ENCODE results near the gene TAS1R1.
A peak's percentile ranks its signal among the peaks of the same experiment; 100 is the strongest.
"Not testable (repeated sequence)": the region's sequence is repeated elsewhere in the genome, so short reads cannot be mapped to it uniquely, and the experiment has no call there.

The TAS1R1 gene

GRCh38 chr1:6531996-6532395 lies 23.1 kb upstream of the TAS1R1 start:
- Histone ChIP-seq H3K4me3 (ENCODE audit: low read length) (no peak overlapping the region), H3K36me3 (ENCODE audit: insufficient read depth, low read length) (peaks cover 68% of the 10 kb centered on the region), H3K4me1 (ENCODE audit: insufficient read depth, low read length) (no peaks in the 10 kb centered on the region), H3K9me3 (ENCODE audit: low read length) (no peaks in the 10 kb centered on the region), H2AFZ (ENCODE audit: low read depth, low read length) (no peak overlapping the region), H3K27me3 (ENCODE audit: insufficient read depth, low read length) (no peaks in the 10 kb centered on the region)

- Histone ChIP-seq H3K4me3 (ENCODE audit: low read length) (no peak overlapping the region), H3K9me3 (ENCODE audit: low read length) (no peaks in the 10 kb centered on the region), H2AFZ (ENCODE audit: low read depth, low read length) (no peak overlapping the region), H3K4me1 (ENCODE audit: insufficient read depth, low read length) (no peaks in the 10 kb centered on the region), H3K27me3 (ENCODE audit: insufficient read depth, low read length) (no peaks in the 10 kb centered on the region), H3K36me3 (ENCODE audit: insufficient read depth, low read length) (peaks cover 65% of the 10 kb centered on the region)
Measured at GRCh38 chr1:6534248-6534822, 20.8 kb upstream of the TAS1R1 start.

- Histone ChIP-seq H3K9me3 (ENCODE audit: low read length) (no peaks in the 10 kb centered on the region), H3K27me3 (ENCODE audit: insufficient read depth, low read length) (no peaks in the 10 kb centered on the region), H3K4me3 (ENCODE audit: low read length) (no peak overlapping the region), H2AFZ (ENCODE audit: low read depth, low read length) (no peak overlapping the region), H3K36me3 (ENCODE audit: insufficient read depth, low read length) (peaks cover 65% of the 10 kb centered on the region), H3K4me1 (ENCODE audit: insufficient read depth, low read length) (no peaks in the 10 kb centered on the region)
Measured at GRCh38 chr1:6535214-6535613, 19.9 kb upstream of the TAS1R1 start.

- no peak overlapping the region for H2AFZ ChIP-seq (ENCODE audit: low read depth, low read length)
- no peaks in the 10 kb centered on the region for H3K9me3 ChIP-seq (ENCODE audit: low read length)
- H3K4me1 ChIP-seq (ENCODE audit: insufficient read depth, low read length), result no peaks in the 10 kb centered on the region
- no peaks in the 10 kb centered on the region for H3K27me3 ChIP-seq (ENCODE audit: insufficient read depth, low read length)
- peaks cover 64% of the 10 kb centered on the region for H3K36me3 ChIP-seq (ENCODE audit: insufficient read depth, low read length)
- H3K4me3 ChIP-seq (ENCODE audit: low read length), result no peak overlapping the region
Measured at GRCh38 chr1:6536291-6536690, 18.8 kb upstream of the TAS1R1 start.

GRCh38 chr1:6538956-6539355 lies 16.2 kb upstream of the TAS1R1 start:
- H3K9me3 ChIP-seq (ENCODE audit: low read length), result no peaks in the 10 kb centered on the region
- H2AFZ ChIP-seq (ENCODE audit: low read depth, low read length), result no peak overlapping the region
- peaks cover 53% of the 10 kb centered on the region for H3K36me3 ChIP-seq (ENCODE audit: insufficient read depth, low read length)
- H3K27me3 ChIP-seq (ENCODE audit: insufficient read depth, low read length), result no peaks in the 10 kb centered on the region
- no peaks in the 10 kb centered on the region for H3K4me1 ChIP-seq (ENCODE audit: insufficient read depth, low read length)
- H3K4me3 ChIP-seq (ENCODE audit: low read length), result no peak overlapping the region

- Histone ChIP-seq H3K36me3 (ENCODE audit: insufficient read depth, low read length) (peaks cover 74% of the 10 kb centered on the region), H3K27me3 (ENCODE audit: insufficient read depth, low read length) (no peaks in the 10 kb centered on the region), H3K4me1 (ENCODE audit: insufficient read depth, low read length) (no peaks in the 10 kb centered on the region), H3K4me3 (ENCODE audit: low read length) (no peak overlapping the region), H3K9me3 (ENCODE audit: low read length) (no peaks in the 10 kb centered on the region), H2AFZ (ENCODE audit: low read depth, low read length) (no peak overlapping the region)
Measured at GRCh38 chr1:6544831-6545230, 10.3 kb upstream of the TAS1R1 start.

GRCh38 chr1:6545276-6546112 lies 9.6 kb upstream of the TAS1R1 start:
- H3K36me3 ChIP-seq (ENCODE audit: insufficient read depth, low read length), result peaks cover 75% of the 10 kb centered on the region
- H2AFZ ChIP-seq (ENCODE audit: low read depth, low read length), result no peak overlapping the region
- H3K9me3 ChIP-seq (ENCODE audit: low read length), result no peaks in the 10 kb centered on the region
- H3K4me1 ChIP-seq (ENCODE audit: insufficient read depth, low read length), result no peaks in the 10 kb centered on the region
- H3K27me3 ChIP-seq (ENCODE audit: insufficient read depth, low read length), result no peaks in the 10 kb centered on the region
- H3K4me3 ChIP-seq (ENCODE audit: low read length), result no peak overlapping the region

- no peaks in the 10 kb centered on the region for H3K9me3 ChIP-seq (ENCODE audit: low read length)
- H2AFZ ChIP-seq (ENCODE audit: low read depth, low read length), result no peak overlapping the region
- peaks cover 76% of the 10 kb centered on the region for H3K36me3 ChIP-seq (ENCODE audit: insufficient read depth, low read length)
- no peaks in the 10 kb centered on the region for H3K4me1 ChIP-seq (ENCODE audit: insufficient read depth, low read length)
- no peaks in the 10 kb centered on the region for H3K27me3 ChIP-seq (ENCODE audit: insufficient read depth, low read length)
- H3K4me3 ChIP-seq (ENCODE audit: low read length), result no peak overlapping the region
Measured at GRCh38 chr1:6546326-6546725, 8.8 kb upstream of the TAS1R1 start.

GRCh38 chr1:6547301-6547700 lies 7.8 kb upstream of the TAS1R1 start:
- Histone ChIP-seq H3K4me3 (ENCODE audit: low read length) (no peak overlapping the region), H3K4me1 (ENCODE audit: insufficient read depth, low read length) (no peaks in the 10 kb centered on the region), H3K36me3 (ENCODE audit: insufficient read depth, low read length) (peaks cover 69% of the 10 kb centered on the region), H3K27me3 (ENCODE audit: insufficient read depth, low read length) (no peaks in the 10 kb centered on the region), H2AFZ (ENCODE audit: low read depth, low read length) (no peak overlapping the region), H3K9me3 (ENCODE audit: low read length) (no peaks in the 10 kb centered on the region)

- Histone ChIP-seq H3K36me3 (ENCODE audit: insufficient read depth, low read length) (peaks cover 16% of the 10 kb centered on the region), H3K27me3 (ENCODE audit: insufficient read depth, low read length) (no peaks in the 10 kb centered on the region), H3K9me3 (ENCODE audit: low read length) (no peaks in the 10 kb centered on the region), H3K4me1 (ENCODE audit: insufficient read depth, low read length) (peaks cover 14% of the 10 kb centered on the region), H3K4me3 (ENCODE audit: low read length) (peak within 1 kb of the TSS; percentile 88), H2AFZ (ENCODE audit: low read depth, low read length) (peak within 1 kb of the TSS; percentile 90)
Measured at GRCh38 chr1:6554031-6554906, 838 bp upstream of the TAS1R1 start, which contains the start of gene NOL9. TSS of gene NOL9 (minus strand) at chr1:6554513. CDS start at chr1:6554502, 11 bp downstream.

- H2AFZ ChIP-seq (ENCODE audit: low read depth, low read length), result no peak overlapping the region
- peaks cover 13% of the 10 kb centered on the region for H3K4me1 ChIP-seq (ENCODE audit: insufficient read depth, low read length)
- H3K9me3 ChIP-seq (ENCODE audit: low read length), result no peaks in the 10 kb centered on the region
- H3K27me3 ChIP-seq (ENCODE audit: insufficient read depth, low read length), result no peaks in the 10 kb centered on the region
- H3K4me3 ChIP-seq (ENCODE audit: low read length), result no peak overlapping the region
- H3K36me3 ChIP-seq (ENCODE audit: insufficient read depth, low read length), result no peaks in the 10 kb centered on the region
Measured at GRCh38 chr1:6557597-6557996, 2.5 kb downstream of the TAS1R1 start.

GRCh38 chr1:6559161-6559560 lies 4.1 kb downstream of the TAS1R1 start:
- not testable (repeated sequence) for H2AFZ ChIP-seq (ENCODE audit: low read depth, low read length); H3K9me3 ChIP-seq (ENCODE audit: low read length); H3K4me1 ChIP-seq (ENCODE audit: insufficient read depth, low read length); H3K4me3 ChIP-seq (ENCODE audit: low read length); H3K36me3 ChIP-seq (ENCODE audit: insufficient read depth, low read length)
- H3K27me3 ChIP-seq (ENCODE audit: insufficient read depth, low read length), result peaks cover 13% of the 10 kb centered on the region

- no peaks in the 10 kb centered on the region for H3K4me1 ChIP-seq (ENCODE audit: insufficient read depth, low read length)
- H2AFZ ChIP-seq (ENCODE audit: low read depth, low read length), result no peak overlapping the region
- no peaks in the 10 kb centered on the region for H3K36me3 ChIP-seq (ENCODE audit: insufficient read depth, low read length)
- H3K4me3 ChIP-seq (ENCODE audit: low read length), result no peak overlapping the region
- no peaks in the 10 kb centered on the region for H3K9me3 ChIP-seq (ENCODE audit: low read length)
- peaks cover 24% of the 10 kb centered on the region for H3K27me3 ChIP-seq (ENCODE audit: insufficient read depth, low read length)
Measured at GRCh38 chr1:6560267-6560666, 5.2 kb downstream of the TAS1R1 start.
